Esophagus muscularis mucosa (tissue), 3 donors: ENCODE measurements around the gene PRR11.

Source experiments
- CTCF ChIP-seq, 3 experiments: fragments of 200-600 bp in 2 of 3; fragments of 450-650 bp in 1 of 3; sonication (generic) in 2 of 3; IDR thresholded peaks; one replicate each; pipeline ENCODE4 v1.5.1; 2017 to 2019; ENCODE audit warnings: antibody characterized with exemption in 3 of 3, mild to moderate bottlenecking in 2 of 3, moderate library complexity in 1 of 3
- POLR2A ChIP-seq: fragments of 450-650 bp; IDR thresholded peaks from one replicate; pipeline ENCODE4 v1.6.1; 2017; ENCODE audit warnings: antibody characterized with exemption, moderate library complexity, mild to moderate bottlenecking, low read depth

GRCh38 chr17:59185997-59186396 is 30.5 kb downstream of the PRR11 start:
- TF ChIP-seq CTCF (IDR thresholded peaks at IDR 0.05) (no peak), POLR2A (no peak)
